Measurements from ENCODE around the gene LILRB5. TPM values are rescaled to one million over a fixed set of nuclear protein-coding genes. Genes with fewer than 3 reads are reported as not detected.
"Not testable (repeated sequence)": the region's sequence is repeated elsewhere in the genome, so short reads cannot be mapped to it uniquely, and the experiment has no call there.

Gene LILRB5
- total RNA-seq, 1 donor from 2014 or later, result not detected

GRCh38 chr19:54216869-54217268, 40.2 kb downstream of the LILRB5 start:
- DNase-seq (ENCODE audit: low read depth in 2 of 2), result no peak

- not testable (repeated sequence) for DNase-seq (ENCODE audit: low read depth in 2 of 2)
Measured at GRCh38 chr19:54214734-54215133, 42.3 kb downstream of the LILRB5 start.

GRCh38 chr19:54214217-54214616, 42.9 kb downstream of the LILRB5 start:
- DNase-seq (ENCODE audit: low read depth in 2 of 2), result not testable (repeated sequence)

GRCh38 chr19:54211235-54211634, 45.8 kb downstream of the LILRB5 start:
- DNase-seq (ENCODE audit: low read depth in 2 of 2), result no peak

- DNase-seq (ENCODE audit: low read depth in 2 of 2), result peak; percentile 22 to 95
Measured at GRCh38 chr19:54209811-54210494, 47.1 kb downstream of the LILRB5 start.

- no peak for DNase-seq (ENCODE audit: low read depth in 2 of 2)
Measured at GRCh38 chr19:54209058-54209810, 47.8 kb downstream of the LILRB5 start.

- DNase-seq (ENCODE audit: low read depth in 2 of 2), result no peak
Measured at GRCh38 chr19:54208784-54209057, 48.4 kb downstream of the LILRB5 start.

GRCh38 chr19:54207983-54208783, 48.9 kb downstream of the LILRB5 start:
- no peak for DNase-seq (ENCODE audit: low read depth in 2 of 2)

GRCh38 chr19:54207676-54207982, 49.4 kb downstream of the LILRB5 start:
- DNase-seq (ENCODE audit: low read depth in 2 of 2), result no peak

GRCh38 chr19:54207193-54207592, 49.9 kb downstream of the LILRB5 start:
- DNase-seq (ENCODE audit: low read depth in 2 of 2), result not testable (repeated sequence)

- DNase-seq (ENCODE audit: low read depth in 2 of 2), result no peak
Measured at GRCh38 chr19:54206831-54207177, 50.3 kb downstream of the LILRB5 start.

GRCh38 chr19:54206030-54206830, 50.8 kb downstream of the LILRB5 start:
- DNase-seq (ENCODE audit: low read depth in 2 of 2), result no peak

GRCh38 chr19:54204767-54205468, 52.2 kb downstream of the LILRB5 start:
- no peak for DNase-seq (ENCODE audit: low read depth in 2 of 2)

- no peak for DNase-seq (ENCODE audit: low read depth in 2 of 2)
Measured at GRCh38 chr19:54203151-54203611, 53.9 kb downstream of the LILRB5 start.

GRCh38 chr19:54201980-54202379, 55.1 kb downstream of the LILRB5 start:
- no peak for DNase-seq (ENCODE audit: low read depth in 2 of 2)

GRCh38 chr19:54201172-54201701, 55.8 kb downstream of the LILRB5 start:
- peak in 1 of 2 donors; percentile 25 for DNase-seq (ENCODE audit: low read depth in 2 of 2)

Other genes starting within 250 kb of the LILRB5 start
- not detected in 2 replicates for gene VSTM1, start 193.4 kb downstream of the LILRB5 start, total RNA-seq
- not detected in 2 replicates for gene TARM1, start 175.9 kb downstream of the LILRB5 start, total RNA-seq
- gene OSCAR, start 156.5 kb downstream of the LILRB5 start, total RNA-seq, result under 0.01 TPM in 1 of 2 replicates, not detected in the other
- 17.1 and 19.8 TPM in 2 replicates for gene NDUFA3, start 154.4 kb downstream of the LILRB5 start, total RNA-seq
- gene TFPT, start 141.6 kb downstream of the LILRB5 start, total RNA-seq, result 19.1 and 19.6 TPM in 2 replicates
- 60.3 and 64.5 TPM in 2 replicates for gene PRPF31, start 141.5 kb downstream of the LILRB5 start, total RNA-seq
- gene CNOT3, start 119.5 kb downstream of the LILRB5 start, total RNA-seq, result 4.9 and 6.7 TPM in 2 replicates
- 4.4 TPM in 2 replicates for gene LENG1, start 97.6 kb downstream of the LILRB5 start, total RNA-seq
- gene TMC4, start 84.1 kb downstream of the LILRB5 start, total RNA-seq, result 0.25 TPM in 1 of 2 replicates, not detected in the other
- 10.1 and 20.5 TPM in 2 replicates for gene MBOAT7, start 67.7 kb downstream of the LILRB5 start, total RNA-seq
- 45.4 and 50.3 TPM in 2 replicates for gene TSEN34, start 66.0 kb downstream of the LILRB5 start, total RNA-seq
- gene RPS9, start 56.4 kb downstream of the LILRB5 start, total RNA-seq, result 2,300 and 2,729 TPM in 2 replicates
- gene LILRB3, start 34.3 kb downstream of the LILRB5 start, total RNA-seq, result not detected in 2 replicates
- gene LILRA6, start 14.5 kb downstream of the LILRB5 start, total RNA-seq, result not detected in 2 replicates
- gene LILRB2, start 23.8 kb upstream of the LILRB5 start, total RNA-seq, result not detected in 2 replicates
- gene LILRA5, start 55.9 kb upstream of the LILRB5 start, total RNA-seq, result not detected in 2 replicates
- gene LILRA4, start 81.9 kb upstream of the LILRB5 start, total RNA-seq, result not detected in 2 replicates
- gene LAIR1, start 107.7 kb upstream of the LILRB5 start, total RNA-seq, result not detected in 2 replicates
- under 0.01 TPM in 1 of 2 replicates, not detected in the other for gene TTYH1, start 158.2 kb upstream of the LILRB5 start, total RNA-seq
- gene LENG8, start 191.9 kb upstream of the LILRB5 start, total RNA-seq, result 13.5 and 31.9 TPM in 2 replicates
- 4.0 and 4.9 TPM in 2 replicates for gene LENG9, start 206.5 kb upstream of the LILRB5 start, total RNA-seq
- 42.6 and 112 TPM in 2 replicates for gene CDC42EP5, start 216.0 kb upstream of the LILRB5 start, total RNA-seq
- gene LAIR2, start 245.6 kb upstream of the LILRB5 start, total RNA-seq, result not detected in 2 replicates

All from dermis microvascular lymphatic vessel endothelial cell (primary cell).